ENCODE measurements around the gene HSBP1.

The HSBP1 gene

DNA sequence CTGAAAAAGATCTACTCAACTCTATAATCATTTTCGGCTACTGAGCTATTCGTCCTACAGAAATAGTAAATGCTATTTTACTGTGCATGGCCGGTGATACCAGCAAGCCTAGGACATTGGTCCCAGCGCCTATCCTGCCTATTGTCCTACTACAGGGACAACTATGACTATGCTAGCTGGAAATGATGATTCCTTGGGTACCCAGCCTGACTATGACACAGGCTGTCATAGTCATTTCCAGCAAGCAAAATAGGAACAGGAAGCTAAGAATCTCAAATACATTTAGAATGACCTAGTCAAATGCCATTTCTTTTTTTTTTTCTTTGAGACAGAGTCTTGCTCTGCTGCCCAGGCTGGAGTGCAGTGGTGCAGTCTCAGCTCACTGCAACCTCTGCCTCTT is 33.7 kb upstream of the HSBP1 start:
- no peak overlapping the region for H3K27ac ChIP-seq
- TF ChIP-seq, protein P1, sequence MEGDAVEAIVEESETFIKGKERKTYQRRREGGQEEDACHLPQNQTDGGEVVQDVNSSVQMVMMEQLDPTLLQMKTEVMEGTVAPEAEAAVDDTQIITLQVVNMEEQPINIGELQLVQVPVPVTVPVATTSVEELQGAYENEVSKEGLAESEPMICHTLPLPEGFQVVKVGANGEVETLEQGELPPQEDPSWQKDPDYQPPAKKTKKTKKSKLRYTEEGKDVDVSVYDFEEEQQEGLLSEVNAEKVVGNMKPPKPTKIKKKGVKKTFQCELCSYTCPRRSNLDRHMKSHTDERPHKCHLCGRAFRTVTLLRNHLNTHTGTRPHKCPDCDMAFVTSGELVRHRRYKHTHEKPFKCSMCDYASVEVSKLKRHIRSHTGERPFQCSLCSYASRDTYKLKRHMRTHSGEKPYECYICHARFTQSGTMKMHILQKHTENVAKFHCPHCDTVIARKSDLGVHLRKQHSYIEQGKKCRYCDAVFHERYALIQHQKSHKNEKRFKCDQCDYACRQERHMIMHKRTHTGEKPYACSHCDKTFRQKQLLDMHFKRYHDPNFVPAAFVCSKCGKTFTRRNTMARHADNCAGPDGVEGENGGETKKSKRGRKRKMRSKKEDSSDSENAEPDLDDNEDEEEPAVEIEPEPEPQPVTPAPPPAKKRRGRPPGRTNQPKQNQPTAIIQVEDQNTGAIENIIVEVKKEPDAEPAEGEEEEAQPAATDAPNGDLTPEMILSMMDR (IDR thresholded peaks at IDR 0.05), result no peak
- TF ChIP-seq ZFX (IDR thresholded peaks at IDR 0.05; ENCODE audit: borderline replicate concordance), result no peak

- H3K27ac ChIP-seq, result no peak overlapping the region
- TF ChIP-seq, protein P1 (IDR thresholded peaks at IDR 0.05), result no peak
- TF ChIP-seq ZFX (IDR thresholded peaks at IDR 0.05; ENCODE audit: borderline replicate concordance), result no peak
These were observed 30.8 kb upstream of the HSBP1 start for GRCh38 chr16:83776944-83777343.

- TF ChIP-seq, protein P1 (IDR thresholded peaks at IDR 0.05), result no peak
- TF ChIP-seq ZFX (IDR thresholded peaks at IDR 0.05; ENCODE audit: borderline replicate concordance), result no peak
- no peak overlapping the region for H3K27ac ChIP-seq
These were observed 27.9 kb upstream of the HSBP1 start for GRCh38 chr16:83779886-83780285.

- TF ChIP-seq, protein P1 (IDR thresholded peaks at IDR 0.05), result no peak
- H3K27ac ChIP-seq, result no peak overlapping the region
These were observed 22.3 kb upstream of the HSBP1 start for GRCh38 chr16:83785455-83785854.

GRCh38 chr16:83789642-83790401 is 18.0 kb upstream of the HSBP1 start:
- TF ChIP-seq, protein P1 (IDR thresholded peaks at IDR 0.05), result no peak
- TF ChIP-seq ZFX (IDR thresholded peaks at IDR 0.05; ENCODE audit: borderline replicate concordance), result no peak

DNA sequence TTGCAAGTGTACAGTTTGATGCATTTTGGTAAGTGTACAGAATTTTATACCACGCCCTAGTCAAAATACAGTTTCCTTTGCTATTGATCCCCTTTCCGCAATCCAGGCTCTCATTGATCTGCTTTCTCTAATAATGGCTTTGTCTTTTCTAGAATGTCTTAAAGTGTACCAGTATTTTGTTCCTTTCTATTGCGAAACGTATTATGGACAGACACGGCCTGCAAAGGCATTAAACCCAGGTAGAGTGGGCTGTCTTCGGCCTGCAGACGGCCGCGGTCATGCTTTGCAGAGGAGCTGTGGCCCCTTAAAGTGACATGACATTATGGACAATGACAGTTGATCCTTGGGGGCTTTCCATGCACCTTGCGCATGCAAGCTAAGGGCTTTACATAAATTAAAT is 15.9 kb upstream of the HSBP1 start:
- H3K27ac ChIP-seq, result no peak overlapping the region
- TF ChIP-seq, protein P1 (IDR thresholded peaks at IDR 0.05), result no peak
- no peak for TF ChIP-seq ZFX (IDR thresholded peaks at IDR 0.05; ENCODE audit: borderline replicate concordance)

More at GRCh38 chr16:83789642-83790401, 18.0 kb upstream of the HSBP1 start:
- H3K27ac ChIP-seq, result no peak overlapping the region

DNA sequence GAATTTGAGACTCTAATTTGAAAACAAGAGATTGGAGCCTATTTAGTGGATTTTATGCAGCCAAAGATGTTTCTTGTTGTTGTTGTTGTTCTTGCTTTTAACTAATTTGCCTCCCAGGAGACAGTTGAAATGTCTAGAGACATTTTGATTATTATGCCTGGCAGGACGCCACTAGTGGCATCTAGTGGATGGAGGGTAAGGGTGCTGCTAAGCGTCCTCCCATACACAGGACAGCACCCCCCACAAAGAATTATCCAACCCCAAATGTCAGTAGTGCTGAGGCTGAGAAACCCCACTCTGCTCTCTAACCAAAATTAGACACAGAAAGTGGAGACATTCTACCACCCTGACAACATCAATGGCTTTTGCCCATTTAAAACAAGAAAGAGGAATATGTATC is 15.4 kb upstream of the HSBP1 start:
- H3K27ac ChIP-seq, result no peak overlapping the region
- TF ChIP-seq, protein P1 (IDR thresholded peaks at IDR 0.05), result no peak
- TF ChIP-seq ZFX (IDR thresholded peaks at IDR 0.05; ENCODE audit: borderline replicate concordance), result no peak
